Esophagus squamous epithelium (tissue), 4 donors: ENCODE data around the gene FILIP1L.

Experiments used
- POLR2A ChIP-seq, 4 donors: fragments of 450-650 bp; IDR thresholded peaks; one replicate each; pipeline ENCODE4 v1.6.1; 2017; ENCODE audit warnings: antibody characterized with exemption in 4 of 4, mild to moderate bottlenecking in 4 of 4, moderate library complexity in 3 of 4
- TF ChIP-seq, protein P1 (sequence below), 6 experiments: fragments of 450-650 bp in 4 of 6; fragments of 200-600 bp in 2 of 6; sonication (generic) in 2 of 6; IDR thresholded peaks; one replicate each; pipeline ENCODE4 v1.5.1; 2016 to 2019; ENCODE audit warnings: antibody characterized with exemption in 6 of 6, mild to moderate bottlenecking in 4 of 6, moderate library complexity in 4 of 6

DNA sequence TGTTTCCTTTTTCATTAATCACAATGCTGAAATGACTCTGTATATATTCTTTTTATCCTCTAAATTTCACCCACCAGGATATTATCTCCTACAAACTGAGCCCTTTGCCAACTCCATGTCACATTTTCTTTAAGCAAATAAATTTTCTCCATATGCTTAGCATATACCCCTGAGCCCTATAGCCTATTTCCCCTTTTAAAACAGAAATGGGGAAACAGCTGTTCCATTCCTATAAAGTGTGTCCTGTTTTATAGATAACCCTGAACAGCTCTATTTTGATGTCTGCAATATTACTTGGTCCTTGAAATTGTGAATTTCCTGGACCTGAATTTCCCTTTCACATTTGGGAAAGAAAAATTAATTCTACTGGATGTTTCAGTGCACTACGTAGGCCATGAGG lies 15.6 kb upstream of the FILIP1L start:
- TF ChIP-seq, protein P1, sequence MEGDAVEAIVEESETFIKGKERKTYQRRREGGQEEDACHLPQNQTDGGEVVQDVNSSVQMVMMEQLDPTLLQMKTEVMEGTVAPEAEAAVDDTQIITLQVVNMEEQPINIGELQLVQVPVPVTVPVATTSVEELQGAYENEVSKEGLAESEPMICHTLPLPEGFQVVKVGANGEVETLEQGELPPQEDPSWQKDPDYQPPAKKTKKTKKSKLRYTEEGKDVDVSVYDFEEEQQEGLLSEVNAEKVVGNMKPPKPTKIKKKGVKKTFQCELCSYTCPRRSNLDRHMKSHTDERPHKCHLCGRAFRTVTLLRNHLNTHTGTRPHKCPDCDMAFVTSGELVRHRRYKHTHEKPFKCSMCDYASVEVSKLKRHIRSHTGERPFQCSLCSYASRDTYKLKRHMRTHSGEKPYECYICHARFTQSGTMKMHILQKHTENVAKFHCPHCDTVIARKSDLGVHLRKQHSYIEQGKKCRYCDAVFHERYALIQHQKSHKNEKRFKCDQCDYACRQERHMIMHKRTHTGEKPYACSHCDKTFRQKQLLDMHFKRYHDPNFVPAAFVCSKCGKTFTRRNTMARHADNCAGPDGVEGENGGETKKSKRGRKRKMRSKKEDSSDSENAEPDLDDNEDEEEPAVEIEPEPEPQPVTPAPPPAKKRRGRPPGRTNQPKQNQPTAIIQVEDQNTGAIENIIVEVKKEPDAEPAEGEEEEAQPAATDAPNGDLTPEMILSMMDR (IDR thresholded peaks at IDR 0.05): no peak
- TF ChIP-seq POLR2A (IDR thresholded peaks at IDR 0.05): no peak
